CD4-positive, alpha-beta T cell treated with Interleukin-6 at 100 ng/mL for 8 hours (primary cell): ENCODE data around the gene NTF4.
A peak's percentile ranks its signal among the peaks of the same experiment; 100 is the strongest.

Source experiments
- DNase-seq: peaks from one replicate; pipeline ENCODE4 v3.0.0-alpha.2; 2020; ENCODE audit warnings: mixed read lengths, low spot score

The NTF4 gene

DNA sequence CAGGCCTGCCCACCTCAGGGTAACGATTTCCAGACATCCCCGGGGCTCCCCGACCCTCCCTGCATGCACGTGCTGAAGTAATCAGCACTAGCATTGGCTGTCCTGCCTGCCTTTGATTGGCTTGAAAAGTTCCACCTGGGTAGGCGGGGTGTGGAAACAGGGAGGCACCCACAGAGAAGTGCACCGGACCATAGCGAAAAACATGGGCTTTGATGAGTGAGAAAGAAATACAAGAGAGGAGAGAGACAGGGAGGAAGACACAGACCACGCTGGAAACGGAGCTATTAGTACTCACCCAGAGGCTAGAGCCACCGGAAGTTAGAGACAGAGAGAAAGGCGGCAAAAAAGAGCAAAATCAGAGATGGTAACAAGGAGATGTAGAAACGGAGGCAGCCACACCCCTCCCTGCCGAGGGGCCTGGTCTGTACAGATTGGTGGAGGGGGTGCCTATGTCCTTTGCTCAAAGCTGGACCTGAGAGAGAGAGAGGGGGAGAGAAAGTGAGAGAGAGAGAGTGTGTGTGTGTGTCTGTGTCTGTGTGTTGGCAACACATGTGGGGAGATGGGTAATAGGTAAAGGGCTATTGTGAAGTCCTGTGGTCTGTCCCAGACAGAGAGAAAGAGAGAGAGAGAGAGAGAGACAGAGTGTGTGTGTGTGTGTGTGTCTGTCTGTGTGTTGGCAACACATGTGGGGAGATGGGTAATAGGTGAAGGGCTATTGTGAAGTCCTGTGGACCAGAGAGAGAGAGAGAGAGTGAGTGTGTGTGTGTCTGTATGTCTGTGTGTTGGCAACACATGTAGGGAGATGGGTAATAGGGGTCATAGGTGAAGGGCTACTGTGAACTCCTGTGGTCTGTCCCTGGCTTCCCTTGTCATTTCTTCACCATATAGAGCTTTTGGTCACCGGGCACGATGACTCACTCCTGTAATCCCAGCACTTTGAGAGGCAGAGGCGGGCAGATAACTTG lies 43.4 kb downstream of the NTF4 start:
- DNase-seq: no peak

- DNase-seq: no peak
These were observed 44.3 kb downstream of the NTF4 start for GRCh38 chr19:49020342-49020741.

DNA sequence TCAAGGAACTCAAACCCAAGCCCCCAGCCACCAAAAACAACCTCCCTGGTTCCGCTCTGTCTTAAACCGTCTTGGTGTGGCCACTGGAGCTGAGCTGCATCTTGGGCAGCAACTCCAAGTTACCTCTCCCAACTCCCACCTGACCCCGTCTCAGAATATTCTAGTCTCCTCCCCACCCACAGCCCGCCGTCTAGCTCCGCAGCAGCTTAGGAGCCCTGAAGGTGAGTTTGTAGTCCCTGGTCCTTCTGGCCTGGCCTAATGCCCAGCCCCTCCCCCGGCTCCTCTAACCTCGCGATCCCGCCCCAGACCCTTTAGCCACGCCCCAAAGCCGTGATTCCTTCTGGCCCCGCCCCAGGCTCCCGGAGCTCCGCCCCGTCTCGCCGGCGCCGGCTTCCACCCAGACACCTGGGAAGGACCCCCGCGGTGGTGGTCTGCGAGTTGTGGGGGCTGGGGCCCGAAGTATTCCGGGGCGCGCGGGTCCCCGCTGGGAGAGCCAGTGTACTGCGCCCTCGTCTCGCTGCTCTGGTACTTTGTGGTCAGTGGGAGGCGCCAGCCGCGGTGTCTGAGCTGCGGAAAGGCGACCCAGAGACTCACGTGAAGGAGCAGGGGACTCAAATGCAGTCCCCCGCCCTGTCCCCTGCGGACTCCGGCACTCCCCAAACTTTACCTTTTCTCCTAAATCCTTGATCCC lies 45.2 kb downstream of the NTF4 start:
- DNase-seq: peak; percentile 53

- DNase-seq: peak; percentile 22
These were observed 46.0 kb downstream of the NTF4 start for GRCh38 chr19:49018388-49019241.

DNA sequence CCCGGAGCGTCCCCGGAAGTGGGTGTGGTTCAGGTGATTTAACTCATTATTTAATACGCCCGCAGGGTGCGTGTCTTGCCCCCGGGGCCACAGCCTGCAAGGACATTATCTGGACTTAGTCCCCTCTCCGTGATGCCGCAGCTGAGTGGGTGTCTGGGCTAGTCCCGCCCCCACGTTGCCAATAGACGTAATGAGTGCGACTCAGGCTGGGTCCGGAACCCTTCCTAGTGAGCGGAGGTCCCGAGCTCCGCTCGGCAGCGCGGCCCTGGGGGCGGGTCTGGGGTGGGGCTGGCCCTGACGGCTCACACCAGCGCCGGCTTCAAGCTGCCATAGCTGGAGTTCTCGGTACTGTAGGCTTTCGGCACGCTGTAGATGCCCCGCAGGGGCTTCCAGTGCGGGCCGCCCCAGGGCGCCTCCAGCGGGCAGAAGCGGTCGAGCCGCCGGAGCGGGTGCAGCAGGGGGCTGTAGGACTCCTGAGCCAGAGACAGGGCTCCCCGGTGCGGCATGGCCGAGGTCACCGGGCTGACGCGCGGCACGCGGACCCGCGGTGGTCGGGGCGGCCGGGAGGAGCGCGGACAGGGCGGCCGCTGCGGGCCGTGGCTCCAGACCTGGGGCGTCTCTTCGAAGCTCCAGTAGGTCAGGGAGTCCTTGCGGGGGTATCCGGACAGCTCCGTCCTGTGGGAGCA lies 46.8 kb downstream of the NTF4 start:
- DNase-seq: peak; percentile 53

DNA sequence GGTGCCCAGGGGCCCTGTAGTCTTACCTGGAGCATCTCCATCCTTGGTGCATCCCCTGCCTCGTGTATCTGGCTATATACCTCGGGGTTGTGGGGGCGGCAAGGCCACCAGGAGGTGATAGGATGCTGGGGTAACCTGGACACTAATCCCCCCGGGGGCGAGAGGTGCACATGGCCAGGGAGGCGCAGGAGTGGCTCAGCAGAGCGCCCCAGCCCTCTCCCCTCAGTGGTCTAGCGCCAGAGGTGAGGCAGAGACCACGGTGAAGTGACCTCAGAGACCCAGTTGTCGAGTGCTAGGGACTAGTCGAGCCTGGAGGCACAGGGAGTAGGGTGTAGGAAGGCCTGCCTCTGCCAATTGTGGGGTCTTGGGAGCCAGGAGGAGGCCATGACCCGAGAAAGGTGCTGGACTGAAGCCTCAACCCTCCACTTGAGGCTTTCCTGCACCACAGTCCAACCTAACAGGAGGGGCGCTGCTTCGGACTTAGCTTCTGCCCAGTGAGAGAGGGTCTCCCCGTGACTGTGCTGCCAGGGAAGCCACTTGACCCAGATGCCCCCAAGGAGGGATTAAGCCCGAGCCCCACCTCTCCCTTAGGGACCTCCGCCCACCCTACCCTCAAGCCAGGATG lies 47.5 kb downstream of the NTF4 start, which contains the start of gene LHB:
Gene LHB, minus strand, starts transcription at position 51 of the 625 bp plus-strand sequence. Its CDS starts 10 bp downstream, at position 41.
- no peak for DNase-seq

DNA sequence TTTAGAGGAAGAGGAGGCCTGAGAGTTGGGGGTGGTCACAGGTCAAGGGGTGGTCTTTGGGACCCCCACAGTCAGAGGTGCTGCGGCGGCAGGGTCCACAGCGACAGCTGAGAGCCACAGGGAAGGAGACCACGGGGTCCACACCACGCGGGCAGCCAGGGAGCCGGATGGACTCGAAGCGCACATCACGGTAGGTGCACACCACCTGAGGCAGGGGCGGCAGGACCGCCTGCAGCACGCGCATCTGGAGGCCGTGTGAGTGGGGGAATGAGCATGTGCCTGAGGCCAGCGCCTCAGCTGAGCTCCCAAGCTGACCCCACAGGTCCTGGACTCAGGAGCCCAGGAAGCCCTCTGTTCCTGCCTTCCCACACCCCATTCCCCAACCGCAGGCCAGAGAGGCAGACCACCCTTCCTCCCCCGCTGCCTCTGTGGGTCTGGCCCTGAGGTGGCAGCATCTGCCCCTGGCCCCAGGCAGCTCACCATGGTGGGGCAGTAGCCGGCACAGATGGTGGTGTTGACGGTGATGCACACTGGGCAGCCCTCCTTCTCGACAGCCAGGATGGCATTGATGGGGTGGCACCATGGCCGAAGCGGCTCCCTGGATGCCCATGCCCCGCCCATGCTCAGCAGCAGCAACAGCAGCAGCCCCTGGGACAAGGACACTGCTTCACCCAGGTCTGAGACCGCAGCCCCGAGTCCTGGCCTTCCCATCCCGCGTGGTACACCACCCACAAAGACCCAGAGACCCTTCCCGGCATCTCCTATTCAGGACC lies 48.4 kb downstream of the NTF4 start:
- no peak for DNase-seq

GRCh38 chr19:49014870-49015255 lies 49.8 kb downstream of the NTF4 start:
- DNase-seq: no peak

DNA sequence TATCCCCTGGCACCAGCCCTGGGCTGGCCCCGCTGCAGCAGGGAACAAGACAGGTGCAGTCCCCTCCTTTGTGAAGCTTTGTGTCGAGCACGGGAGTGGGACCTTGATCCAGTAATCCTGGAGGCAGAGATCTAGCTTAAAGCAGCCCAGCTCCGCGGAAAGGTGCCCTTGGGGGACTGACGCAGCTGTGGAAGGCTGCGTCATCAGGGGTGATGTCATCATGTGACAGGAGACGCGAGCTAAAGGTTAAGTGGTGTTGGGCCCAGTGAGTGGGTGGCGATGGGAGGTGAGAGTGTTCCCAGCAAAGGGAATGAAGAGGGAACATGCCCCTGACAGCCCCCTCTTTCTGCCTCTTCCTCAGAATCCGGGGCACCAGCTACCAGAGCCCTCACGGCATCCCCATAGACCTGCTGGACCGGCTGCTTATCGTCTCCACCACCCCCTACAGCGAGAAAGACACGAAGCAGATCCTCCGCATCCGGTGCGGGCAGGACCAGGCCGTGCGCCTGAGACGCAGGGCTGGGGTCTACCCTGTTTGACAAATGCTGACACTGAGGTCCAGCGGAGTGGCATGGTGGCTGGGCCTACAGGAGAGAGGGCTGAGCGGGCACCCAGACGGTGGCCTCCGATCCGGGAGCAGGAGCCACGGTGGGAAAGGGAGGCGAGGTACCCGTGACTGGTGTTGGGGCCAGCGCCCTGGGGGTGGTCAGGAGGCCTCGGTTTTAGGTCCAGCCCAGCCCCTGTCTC lies 50.3 kb downstream of the NTF4 start:
- no peak for DNase-seq

DNA sequence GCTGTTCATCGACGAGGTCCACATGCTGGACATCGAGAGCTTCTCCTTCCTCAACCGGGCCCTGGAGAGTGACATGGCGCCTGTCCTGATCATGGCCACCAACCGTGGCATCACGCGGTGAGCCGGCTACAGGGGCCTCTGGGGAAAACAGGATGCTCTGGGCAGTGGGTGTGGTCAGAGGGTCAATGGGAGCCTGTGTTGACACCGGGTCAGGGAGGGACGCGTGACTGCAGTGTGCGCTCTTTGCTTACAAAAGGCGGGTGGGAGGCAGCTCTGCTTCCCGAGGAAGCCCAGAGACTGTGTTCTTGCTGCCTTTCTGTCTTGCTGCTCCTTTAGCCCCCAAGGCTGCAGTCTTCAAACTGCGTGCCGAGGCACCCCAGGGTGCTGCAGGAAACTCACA lies 53.4 kb downstream of the NTF4 start:
- DNase-seq: no peak
